Right lung (tissue), 5 donors: Measurements from ENCODE around the gene TMEM222. TPM values are rescaled to one million over a fixed set of nuclear protein-coding genes. Genes with fewer than 3 reads are reported as not detected.

Experiments
- DNase-seq, 2 donors: peaks; one replicate each; pipeline ENCODE4 v3.0.0-alpha.2; 2013
- polyA plus RNA-seq, 5 donors: library from polyadenylated mRNA; unstranded; fragments of 120-200 nt; gene quantifications; one replicate each; pipeline versions ENCODE4 v1.2.1 to v1.2.3, GENCODE V29; 2013; ENCODE audit warnings: inconsistent platforms in 1 of 5, low replicate concordance in 1 of 5; ENCODE audit not compliant: insufficient read length in 5 of 5, insufficient read depth in 1 of 5

TMEM222 gene
- polyA plus RNA-seq, 5 donors, result 29.3 to 44.2 (median 36.5) TPM

DNA sequence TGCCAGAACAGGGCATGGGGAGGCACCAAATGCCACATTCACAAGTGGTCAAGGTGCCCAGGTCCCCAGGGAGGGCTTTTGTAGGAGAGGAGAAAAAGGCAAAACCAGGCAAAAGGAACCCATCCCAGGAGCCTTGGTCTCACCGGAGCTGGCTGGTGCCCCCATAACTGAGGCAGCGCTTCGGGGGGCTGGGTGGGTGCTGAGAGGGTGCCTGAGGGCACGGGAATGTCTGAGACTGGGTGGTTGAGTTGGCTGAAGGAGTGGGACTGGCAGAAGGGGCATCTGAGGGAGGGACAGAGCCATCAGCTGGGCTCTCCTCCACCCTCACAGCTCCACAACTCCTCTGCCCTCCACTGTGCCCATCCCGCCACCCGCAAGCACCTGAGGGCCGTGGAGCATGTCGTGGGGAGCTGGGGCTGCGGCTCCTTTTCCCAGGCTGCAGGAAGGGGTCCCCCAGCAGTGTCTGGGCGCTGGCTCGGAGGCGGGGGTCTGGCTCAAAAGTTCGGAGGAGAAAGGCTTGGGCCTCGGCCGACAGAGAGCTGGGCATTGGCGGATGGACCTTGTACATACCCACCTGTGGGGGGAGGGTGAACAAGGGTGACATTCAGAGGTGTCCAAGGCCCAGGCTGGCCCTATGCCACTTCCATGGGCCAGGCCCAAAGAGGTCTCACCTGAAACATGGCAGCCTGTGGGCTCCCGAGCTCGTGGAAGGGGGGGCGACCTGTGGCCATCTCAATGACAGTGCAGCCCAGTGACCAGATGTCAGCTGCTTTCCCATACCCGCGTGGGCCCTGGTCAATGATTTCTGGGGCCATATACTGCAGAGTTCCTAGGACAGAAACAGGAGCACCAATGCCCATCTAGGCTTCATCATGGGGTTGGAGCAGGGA lies 36.3 kb downstream of the TMEM222 start:
- no peak for DNase-seq

DNA sequence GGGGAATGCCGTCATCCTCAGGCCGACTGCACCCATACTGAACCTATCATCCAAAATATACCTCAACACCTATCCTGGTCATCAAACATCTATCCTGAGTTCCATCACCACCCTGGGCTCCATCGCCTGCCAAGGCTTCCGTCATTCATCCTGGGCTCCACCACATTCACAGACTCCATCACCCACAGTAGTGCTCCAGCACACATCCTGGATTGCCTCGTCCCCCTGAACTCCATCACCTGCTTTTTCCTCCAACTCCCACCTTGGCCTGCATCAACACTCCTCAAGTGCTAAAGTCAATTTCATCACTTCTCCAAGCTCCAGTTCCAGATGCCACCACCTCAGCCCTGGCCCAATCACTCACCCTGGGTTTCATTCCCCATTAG lies 37.0 kb downstream of the TMEM222 start:
- no peak for DNase-seq

DNA sequence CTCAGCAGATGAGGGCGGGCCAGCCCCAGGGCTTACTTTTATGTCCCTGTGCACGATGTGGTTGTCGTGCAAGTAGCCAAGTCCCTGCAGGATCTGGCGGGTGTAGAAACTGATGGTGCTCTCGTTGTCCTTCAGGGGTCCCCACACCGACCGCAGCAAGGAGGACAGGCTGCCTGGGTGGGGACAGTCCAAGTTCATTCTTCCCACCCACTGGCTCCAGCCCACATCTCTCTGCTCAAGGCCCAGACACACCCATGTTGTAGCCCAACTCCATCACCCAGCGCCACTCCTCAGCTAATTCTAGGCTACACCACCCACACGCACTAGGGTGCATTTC lies 37.8 kb downstream of the TMEM222 start:
- no peak for DNase-seq

DNA sequence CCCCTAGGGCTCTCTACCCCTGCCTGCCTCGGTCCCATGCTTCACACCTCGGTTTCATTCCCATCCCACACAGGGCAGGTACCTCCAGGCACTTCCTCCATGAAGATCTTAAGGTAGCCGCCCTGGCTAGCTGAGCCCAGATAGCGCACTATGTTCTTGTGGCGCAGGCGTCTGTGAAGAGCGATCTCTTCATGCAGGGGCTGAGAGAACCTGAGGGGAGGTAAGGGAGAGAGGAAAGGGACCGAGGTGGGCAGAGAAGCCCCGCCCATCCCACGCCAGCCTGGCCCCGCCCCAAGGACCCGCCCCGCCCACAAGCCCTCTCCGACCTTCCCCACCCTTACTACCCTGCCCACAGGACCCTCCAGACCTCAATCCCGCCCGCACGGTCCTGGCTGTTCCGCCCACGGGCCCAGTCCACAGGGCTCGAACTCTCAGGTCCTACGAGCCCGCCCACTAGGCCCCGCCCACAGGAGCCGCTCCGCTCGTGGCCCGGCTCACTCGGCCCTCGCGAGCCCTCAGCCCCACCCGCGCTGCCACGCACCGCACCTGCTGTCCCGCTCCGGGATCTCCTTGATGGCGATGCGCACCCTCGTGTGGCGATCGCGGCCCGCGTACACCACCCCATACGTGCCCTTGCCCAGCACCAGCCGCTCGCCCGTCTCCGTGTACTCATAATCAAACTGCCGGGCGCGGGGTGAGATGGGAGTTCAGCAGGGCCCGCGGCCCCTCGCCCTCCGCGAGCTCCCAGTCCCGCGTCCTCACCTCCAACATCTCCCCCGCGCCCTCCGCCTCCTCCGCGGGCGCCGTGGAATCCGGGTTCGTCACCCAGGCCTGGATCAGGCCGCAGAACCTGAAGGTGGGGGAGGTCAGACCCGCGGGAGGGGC lies 38.4 kb downstream of the TMEM222 start:
- no peak for DNase-seq

DNA sequence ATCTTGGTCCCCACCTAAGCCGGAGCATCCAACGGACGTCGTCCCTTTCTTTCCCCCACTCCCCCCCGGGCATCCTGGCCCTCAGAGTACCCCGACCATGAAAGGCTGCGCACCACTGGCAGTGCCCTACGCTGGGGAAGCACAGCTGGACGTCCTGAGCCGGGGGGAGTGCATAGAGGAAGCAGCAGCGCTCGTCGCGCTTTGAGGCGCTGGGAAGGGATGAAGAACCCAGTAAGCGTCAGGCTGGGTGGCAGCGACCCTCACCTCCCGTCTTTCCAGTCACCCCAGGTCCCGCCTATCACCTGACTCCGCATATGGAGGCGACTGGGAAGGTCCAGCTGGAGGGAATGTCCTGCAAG lies 39.1 kb downstream of the TMEM222 start:
- no peak for DNase-seq

DNA sequence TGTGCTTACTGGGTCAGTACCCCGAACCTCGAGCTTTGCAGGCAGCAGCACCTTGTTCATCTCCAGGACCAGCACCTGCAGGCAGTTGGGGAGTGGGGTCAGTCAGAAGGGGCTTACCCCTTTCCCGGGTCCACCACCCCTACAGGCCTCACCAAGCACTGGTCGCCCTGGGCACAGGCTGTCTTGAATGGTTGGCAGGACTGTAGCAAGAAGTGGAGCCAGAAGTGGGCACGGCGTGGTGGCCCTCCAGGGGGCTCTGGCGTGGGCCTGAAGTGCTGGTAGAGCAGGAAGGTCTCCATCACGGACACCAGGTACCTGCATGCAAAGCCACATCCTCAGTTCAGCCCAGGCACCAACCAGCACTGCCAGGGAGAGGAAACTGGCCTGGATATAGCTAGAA lies 39.6 kb downstream of the TMEM222 start:
- DNase-seq, result no peak

DNA sequence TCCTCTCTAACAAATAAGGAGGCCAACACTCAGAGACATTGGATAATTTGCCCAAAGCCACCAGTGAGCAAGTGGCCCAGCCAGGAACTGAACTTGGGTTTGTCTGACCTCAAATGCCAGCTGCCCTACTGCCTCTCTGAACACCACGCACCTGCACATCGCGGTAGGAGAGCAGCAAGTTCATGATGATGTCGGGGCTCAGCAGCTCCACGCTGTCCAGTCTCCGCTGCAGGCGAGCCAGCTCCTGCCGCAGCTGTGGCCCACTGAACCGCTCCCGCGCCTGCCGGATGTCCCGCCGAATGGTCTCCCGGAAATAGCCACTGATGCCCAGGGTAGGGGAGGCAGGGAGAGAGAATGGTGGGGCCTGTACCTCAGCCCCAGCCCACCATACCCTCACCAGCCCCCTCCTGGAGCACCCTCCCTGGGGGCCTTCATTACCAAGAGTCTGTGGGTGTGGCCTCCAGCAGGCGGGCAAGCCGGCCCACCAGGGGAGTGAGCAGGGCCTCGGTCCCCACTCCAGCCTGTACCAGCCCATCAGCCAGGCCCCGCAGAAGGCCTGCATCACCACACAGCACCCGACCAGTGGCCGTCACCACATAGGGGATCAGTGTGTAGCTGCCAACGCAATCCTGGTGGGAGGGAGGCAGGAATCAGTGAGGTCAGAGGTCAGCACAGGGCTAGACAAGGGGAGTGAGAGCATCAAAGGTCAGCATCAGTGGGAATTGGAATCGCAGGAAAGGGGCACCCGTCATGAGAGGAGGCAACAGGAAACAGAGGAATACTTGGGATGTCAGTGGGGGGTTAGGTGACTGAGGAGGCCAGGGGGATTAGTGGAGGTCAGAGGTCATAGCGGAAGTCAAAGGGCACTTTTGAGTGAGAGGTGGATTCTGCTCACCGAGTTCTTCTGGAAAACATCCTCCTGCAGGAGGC lies 42.1 kb downstream of the TMEM222 start:
- no peak for DNase-seq

DNA sequence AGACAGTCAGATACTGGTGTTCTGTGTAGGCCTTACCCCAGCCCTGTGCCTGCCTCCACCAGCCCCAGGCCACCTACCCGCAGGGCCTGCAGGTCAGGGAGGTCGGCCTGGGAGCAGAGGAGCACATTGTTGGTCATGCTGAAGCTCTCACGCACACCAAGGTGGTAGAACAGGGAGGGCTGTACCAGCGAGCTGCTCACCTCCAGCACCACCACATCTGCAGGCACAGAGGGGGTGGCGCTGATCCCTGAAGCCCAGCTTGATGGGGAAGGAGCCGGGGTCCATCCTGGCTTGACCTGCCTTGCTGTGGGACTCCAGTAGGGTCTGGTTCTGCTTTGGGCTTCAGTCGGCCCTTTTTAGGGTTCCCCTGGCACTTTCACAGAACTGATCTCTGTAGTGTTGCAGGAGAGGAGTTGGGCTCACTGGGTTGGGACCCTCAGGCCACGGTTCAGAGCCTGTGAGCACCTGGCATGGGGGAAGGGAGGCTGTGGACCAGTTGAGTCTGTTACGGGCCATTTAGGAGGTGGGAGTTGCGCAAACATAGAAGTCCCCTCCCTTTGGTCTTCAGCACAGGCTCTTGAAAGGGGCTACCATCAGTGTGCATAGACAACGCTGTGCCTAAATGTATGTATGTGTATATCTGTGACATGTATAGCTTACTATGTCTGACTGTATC lies 42.9 kb downstream of the TMEM222 start:
- no peak for DNase-seq

DNA sequence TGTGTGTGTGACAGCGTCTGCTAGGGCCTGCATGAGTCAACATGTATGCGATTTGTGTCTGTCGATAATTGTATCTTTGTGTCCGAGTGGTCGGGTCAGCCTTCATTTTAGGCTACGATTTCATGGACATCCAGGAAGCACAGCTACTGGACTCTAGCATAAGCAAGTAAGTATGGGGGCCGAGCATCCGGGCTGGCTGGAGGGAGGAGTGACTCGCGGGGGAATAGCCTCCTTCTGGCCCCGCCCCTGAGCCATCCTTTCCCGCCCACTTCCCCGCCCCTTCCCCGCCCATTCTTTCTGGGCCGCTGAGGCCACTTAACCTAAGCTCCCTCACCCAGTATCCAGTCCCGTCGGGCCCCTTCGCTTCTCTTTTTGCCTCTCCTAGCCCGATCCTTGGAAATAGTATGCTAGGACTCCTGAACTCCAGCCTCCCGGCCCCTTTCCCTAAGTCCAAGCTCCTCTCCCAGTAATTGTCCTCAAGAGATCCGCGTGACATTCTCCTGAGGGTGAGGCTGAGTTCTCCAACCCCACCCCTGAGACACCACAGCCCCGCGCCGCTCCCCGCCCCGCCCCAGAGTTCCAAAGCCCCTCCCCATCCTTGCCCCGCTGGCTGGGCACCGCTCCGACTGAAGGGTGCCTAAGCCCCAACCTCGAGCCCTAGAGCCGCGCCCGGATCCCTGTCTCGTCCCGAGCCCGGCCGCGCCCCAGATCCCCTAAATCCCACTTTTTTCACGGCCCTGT lies 43.6 kb downstream of the TMEM222 start:
- DNase-seq, result peak; percentile 86 to 90

DNA sequence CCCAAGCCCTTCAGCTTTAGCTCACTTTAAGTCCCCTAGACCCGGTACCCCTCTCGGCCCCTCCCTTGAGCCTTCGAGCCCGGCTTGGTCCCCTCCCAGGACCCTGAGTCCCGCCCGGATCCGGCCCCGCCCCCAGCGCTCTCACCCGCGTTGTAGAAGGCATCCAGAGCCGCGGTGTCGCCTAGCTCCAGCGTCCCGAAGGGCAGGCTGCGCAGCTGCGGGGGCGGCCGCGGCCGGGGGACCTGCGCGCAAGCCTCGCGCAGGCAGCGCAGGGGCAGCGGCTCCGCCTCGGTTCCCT lies 44.1 kb downstream of the TMEM222 start:
- DNase-seq, result peak; percentile 81 to 82

DNA sequence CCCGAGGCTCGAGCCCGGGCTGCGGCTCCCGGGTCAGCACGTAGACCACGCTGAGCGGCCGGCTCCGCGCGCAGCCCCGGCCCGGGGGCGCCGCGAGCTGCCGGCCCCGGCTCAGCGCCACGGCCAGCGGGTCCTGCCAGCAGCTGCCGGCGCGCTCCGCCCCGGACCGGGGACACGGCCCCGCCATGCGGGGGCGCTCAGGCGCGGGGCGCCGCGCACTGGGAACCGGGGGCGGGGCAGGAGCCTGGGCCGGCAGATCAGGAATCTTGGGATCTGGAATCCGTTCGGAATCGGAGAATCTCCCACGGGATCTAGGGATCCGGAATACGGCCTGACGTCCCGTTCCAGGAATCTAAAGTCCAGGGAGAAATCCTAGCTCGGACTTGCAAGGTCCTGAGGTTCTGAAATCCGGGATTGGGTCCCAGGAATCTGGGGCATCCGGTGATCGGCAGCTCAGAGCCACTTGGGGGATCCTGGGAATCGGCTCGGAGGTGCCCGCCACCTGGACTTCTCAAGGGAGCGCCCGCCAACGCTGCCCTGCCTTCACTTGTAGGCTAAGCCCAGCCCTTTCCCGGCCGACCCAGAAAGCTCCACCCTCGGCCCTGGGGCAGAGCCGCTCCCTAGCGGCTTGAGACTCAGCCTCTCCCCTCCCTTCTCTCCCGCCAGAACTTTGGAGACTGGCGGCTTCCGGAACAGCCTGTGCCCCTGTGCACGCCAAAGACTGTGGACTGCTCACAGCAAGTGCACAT lies 44.6 kb downstream of the TMEM222 start, which contains the start of gene MAP3K6:
Gene MAP3K6 (minus strand): TSS at position 551 of the 749 bp plus-strand sequence. CDS start 364 bp downstream, at position 187.
- DNase-seq, result peak; percentile 62 to 64

DNA sequence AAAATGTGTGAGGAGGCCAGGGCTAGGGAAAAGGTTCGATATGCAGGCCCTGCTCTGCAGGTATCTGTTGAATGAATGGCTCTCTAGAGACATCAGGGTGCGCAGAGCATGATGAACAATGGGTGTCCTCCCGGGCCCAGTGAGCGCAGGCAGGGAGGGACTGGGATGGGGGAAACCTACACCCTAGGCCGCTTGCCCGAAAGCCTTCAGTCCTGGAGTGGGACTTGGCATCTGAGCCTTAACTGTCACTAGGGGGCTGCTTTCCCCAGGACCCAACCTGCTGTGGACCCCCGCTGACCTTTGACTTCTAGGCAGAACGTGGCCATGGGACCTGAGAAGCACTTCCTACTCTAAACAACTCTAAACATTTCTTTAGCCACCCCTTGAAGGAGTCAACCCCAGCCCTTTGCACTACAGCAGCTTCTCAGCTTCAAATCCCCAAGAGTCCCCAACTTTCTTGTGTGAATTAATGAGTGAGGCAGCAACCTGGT lies 45.2 kb downstream of the TMEM222 start:
- DNase-seq, result no peak

DNA sequence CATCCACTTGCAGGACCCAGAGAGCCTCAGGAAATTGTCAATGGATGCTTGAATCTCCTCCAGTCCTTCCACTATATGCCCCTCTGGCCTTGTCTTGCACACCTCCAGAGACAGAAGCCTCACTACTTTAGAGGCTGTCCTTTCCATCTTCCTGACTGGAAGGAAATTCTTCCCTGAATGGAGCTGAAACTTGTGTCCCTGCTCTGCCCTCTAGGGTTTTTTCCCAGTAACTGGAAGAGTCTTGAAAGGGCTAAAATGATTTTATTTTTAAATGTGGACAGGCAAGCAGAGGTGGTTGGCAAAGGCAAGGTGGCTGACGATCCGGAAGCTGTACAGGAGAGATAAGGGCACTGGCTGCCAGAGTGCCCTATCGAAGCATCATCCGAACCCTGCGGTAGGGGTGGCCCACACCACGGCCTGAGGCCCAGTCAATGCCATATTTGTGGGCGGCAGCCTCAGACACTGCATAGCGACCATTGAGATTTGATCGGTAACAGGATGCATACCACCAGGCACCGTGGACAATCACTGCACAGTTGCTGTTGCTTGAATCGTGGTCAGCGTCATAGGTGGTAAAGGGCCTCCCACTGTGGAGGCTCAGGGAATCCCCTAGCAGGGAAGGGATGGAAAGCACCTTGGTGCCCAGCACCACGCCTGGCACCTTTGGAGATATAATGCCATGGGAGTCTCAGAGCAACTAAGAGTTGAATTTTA lies 47.1 kb downstream of the TMEM222 start:
- DNase-seq, result no peak

DNA sequence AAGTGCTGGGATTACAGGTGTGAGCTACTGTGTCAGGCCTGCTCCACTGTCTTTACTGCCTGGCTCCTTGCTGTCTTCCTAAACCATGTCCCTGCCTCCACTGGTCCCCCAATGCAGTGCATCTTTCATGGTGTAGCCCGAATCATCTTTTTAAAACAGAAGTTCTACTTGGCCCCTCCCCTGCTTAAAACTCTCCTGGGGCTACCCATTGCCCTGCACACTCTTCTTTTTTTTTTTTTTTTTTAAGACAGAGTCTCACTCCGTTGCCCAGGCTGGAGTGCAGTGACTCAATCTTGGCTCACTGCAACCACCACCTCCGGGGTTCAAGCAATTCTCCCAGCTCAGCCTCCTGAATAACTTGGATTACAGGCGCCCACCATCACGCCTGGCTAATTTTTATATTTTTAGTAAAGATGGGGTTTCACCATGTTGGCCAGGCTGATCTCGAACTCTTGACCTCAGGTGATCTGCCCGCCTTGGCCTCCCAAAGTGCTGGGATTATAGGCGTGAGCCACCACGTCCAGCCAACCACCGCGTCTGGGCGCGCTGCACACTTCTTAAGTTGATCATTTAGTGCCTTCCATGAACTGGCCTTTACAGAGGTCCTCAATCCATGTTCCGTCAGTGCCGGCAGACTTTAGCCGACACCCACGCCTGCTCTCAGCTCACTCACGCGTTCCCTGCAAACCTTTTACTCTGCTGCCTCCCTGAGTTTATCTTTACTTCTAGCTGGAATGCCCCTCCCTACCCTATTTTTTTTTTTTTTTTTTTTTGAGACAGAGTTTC lies 50.3 kb downstream of the TMEM222 start:
- no peak for DNase-seq

DNA sequence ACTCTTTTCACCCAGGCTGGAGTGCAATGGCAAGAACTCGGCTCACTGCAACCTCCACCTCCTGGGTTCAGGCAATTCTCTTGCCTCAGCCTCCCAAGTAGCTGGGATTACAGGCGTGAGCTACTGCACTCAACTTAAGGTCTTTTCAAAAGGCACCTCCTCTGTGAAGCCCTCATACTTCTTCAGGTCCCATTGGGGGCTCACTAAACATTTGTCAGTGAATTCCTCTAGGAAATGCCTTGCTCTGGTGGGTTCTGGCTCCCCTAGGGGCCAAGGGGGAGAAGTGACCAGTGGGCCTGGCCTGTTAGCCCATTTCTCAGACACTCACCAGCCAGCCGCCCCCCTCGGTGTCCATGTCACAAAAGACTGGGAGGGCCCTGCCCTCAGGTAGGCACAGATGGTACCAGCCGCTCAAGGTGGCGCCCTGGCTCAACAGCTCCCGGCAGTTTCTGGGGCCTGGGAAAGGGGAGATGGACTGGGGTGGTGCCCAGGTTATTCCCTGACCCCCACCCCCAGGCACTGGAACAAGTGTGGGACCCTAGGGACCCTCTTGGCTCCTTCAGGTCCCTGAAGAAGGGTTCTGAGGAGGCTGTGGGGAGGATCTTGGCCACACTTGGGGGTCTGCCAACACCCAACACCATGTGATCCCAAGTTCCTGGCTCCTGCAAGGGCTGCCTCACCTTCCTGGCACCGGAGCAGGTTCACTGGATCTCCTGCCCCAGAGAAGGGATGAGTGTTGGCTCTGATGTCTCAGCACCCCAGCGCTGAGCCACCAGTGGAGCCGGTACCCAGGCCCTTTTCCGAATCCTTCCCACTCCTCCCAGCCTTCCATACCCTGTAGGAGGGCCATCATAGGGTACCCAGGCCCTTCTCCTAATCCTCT lies 51.1 kb downstream of the TMEM222 start:
- no peak for DNase-seq

DNA sequence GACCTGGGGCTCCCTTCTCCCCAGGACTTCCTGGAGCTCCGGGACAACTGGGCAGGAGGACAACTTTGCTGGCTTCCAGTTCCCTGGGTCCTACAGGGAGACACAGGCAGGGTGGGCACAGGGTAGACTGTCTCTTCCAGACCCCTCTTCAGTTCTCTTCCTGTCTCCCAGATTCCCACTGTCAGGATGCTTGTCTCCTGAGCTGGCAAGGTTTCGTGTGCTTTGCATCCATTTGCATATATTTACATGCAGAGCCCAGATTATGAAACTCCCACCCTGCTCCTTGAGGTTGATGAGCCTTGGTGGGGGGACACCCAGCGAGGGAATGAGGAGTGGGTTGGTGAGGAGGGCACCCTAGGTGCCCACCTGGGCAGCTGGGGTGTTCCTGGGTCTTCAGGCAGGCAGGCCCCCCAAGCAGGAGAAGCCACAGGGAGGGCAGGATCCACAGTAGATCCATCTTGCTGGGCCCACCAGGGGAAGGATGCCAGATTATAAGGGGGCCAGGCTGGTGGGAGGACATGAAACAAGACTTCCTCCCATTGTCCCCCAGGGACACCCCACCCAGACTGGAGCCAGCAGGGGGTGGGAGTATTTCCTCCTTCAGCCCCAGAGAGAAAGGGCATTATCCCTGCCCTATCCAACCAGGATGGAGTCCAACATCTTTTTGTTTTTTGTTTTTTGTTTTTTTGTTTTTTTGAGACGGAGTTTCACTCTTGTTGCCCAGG lies 52.6 kb downstream of the TMEM222 start, which contains the start of gene FCN3:
Gene FCN3 (minus strand): TSS at position 463 of the 725 bp plus-strand sequence. CDS start 6 bp downstream, at position 457.
- no peak for DNase-seq
